ENCODE measurements around the gene KRTAP1-4.

The KRTAP1-4 gene

GRCh38 chr17:41019415-41019814 is 10.6 kb downstream of the KRTAP1-4 start:
- H3K4me3 ChIP-seq (ENCODE audit: low read depth, low read length) = no peak overlapping the region
- TF ChIP-seq CTCF (IDR thresholded peaks at IDR 0.05; ENCODE audit: low read depth, low read length) = no peak

- no peak for TF ChIP-seq CTCF (IDR thresholded peaks at IDR 0.05; ENCODE audit: low read depth, low read length)
- H3K4me3 ChIP-seq (ENCODE audit: low read depth, low read length) = no peak overlapping the region
These were observed 11.5 kb downstream of the KRTAP1-4 start for GRCh38 chr17:41018541-41018940.

GRCh38 chr17:41016578-41017215 is 13.3 kb downstream of the KRTAP1-4 start:
- no peak overlapping the region for H3K4me3 ChIP-seq (ENCODE audit: low read depth, low read length)

GRCh38 chr17:41015454-41015853 is 14.5 kb downstream of the KRTAP1-4 start:
- no peak for TF ChIP-seq CTCF (IDR thresholded peaks at IDR 0.05; ENCODE audit: low read depth, low read length)
- H3K4me3 ChIP-seq (ENCODE audit: low read depth, low read length) = no peak overlapping the region

More at GRCh38 chr17:41016578-41017215, 13.3 kb downstream of the KRTAP1-4 start:
- TF ChIP-seq CTCF (IDR thresholded peaks at IDR 0.05; ENCODE audit: low read depth, low read length) = no peak

- no peak for TF ChIP-seq CTCF (IDR thresholded peaks at IDR 0.05; ENCODE audit: low read depth, low read length)
- H3K4me3 ChIP-seq (ENCODE audit: low read depth, low read length) = no peak overlapping the region
These were observed 16.4 kb downstream of the KRTAP1-4 start for GRCh38 chr17:41013606-41014005.

GRCh38 chr17:41013181-41013580 is 16.8 kb downstream of the KRTAP1-4 start:
- no peak overlapping the region for H3K4me3 ChIP-seq (ENCODE audit: low read depth, low read length)
- no peak for TF ChIP-seq CTCF (IDR thresholded peaks at IDR 0.05; ENCODE audit: low read depth, low read length)

- no peak for TF ChIP-seq CTCF (IDR thresholded peaks at IDR 0.05; ENCODE audit: low read depth, low read length)
- no peak overlapping the region for H3K4me3 ChIP-seq (ENCODE audit: low read depth, low read length)
These were observed 17.5 kb downstream of the KRTAP1-4 start for GRCh38 chr17:41012326-41013120.
